ENCODE data around the gene OTOS.

The OTOS gene

DNA sequence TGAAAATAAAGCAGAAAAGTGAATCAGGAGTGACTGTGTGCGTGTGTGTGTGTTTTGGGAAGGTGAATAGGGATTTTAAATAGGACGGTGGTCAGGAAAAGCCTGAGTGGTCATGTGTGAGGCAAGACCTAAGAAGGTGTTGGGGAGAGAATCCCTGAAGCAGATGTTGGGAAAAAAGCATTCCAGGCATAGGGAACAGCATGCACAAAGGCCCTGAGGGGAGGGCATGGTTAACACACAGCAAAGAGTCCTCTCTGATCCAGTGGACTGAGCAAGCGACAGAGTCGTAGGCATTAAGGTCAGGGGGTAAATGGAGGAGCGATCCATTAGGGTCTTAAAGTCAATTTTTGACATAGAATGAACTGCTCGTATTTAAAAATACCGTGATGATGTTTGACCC is 34.0 kb upstream of the OTOS start:
- DNase-seq (ENCODE audit: low spot score), result no peak
- in situ Hi-C loops (cut with MboI; ENCODE audit: low sequenced_read_pairs, unreplicated experiment), result loop anchor here (25.0 kb wide), 1 partner anchor 263 kb away; the partner anchor contains the start of gene GPC1
- TF ChIP-seq, protein P1, sequence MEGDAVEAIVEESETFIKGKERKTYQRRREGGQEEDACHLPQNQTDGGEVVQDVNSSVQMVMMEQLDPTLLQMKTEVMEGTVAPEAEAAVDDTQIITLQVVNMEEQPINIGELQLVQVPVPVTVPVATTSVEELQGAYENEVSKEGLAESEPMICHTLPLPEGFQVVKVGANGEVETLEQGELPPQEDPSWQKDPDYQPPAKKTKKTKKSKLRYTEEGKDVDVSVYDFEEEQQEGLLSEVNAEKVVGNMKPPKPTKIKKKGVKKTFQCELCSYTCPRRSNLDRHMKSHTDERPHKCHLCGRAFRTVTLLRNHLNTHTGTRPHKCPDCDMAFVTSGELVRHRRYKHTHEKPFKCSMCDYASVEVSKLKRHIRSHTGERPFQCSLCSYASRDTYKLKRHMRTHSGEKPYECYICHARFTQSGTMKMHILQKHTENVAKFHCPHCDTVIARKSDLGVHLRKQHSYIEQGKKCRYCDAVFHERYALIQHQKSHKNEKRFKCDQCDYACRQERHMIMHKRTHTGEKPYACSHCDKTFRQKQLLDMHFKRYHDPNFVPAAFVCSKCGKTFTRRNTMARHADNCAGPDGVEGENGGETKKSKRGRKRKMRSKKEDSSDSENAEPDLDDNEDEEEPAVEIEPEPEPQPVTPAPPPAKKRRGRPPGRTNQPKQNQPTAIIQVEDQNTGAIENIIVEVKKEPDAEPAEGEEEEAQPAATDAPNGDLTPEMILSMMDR (IDR thresholded peaks at IDR 0.05; ENCODE audit: borderline replicate concordance, control extremely low read depth, extremely low read depth, insufficient read depth, missing control alignments), result no peak

DNA sequence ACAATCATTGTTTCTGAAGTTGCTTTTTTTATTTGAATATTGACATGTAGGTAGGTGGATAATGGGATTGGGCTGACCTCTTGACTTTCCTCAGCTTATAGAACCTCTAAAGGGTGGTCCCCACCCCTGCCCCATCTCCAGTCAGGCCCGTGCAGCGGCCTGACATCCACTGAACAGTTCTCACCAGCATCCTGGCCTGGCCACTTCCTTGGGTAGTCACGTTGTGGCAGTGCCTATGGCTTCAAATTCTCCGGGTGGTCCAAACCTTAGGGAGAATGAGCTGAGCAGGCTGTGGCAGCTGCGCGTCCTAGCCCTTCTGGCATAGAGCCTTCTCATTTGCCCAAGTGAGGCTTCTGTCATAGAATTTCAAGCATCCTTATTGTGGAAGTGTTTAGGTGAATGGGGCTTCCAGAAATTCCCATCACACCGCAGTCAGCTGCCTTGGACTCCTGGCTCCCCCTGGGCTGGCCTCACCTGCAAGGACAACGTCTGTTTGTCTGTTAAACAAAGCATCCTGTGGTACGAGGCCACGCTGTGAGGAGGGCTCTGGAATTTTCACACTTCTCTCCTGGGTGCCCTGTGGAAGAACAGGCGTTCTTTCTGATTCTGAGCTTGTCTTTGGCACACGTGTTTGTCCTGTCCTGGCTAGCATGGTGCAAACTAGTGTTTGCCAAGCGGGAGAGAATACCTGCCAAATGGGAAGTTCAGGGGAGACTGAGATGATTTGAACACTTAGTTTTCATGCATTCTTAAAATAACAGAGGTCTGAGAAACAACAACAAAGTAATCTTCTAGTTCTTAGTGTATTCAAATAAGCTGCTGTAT is 31.8 kb upstream of the OTOS start:
- no peak for DNase-seq (ENCODE audit: low spot score)
- in situ Hi-C loops (cut with MboI; ENCODE audit: low sequenced_read_pairs, unreplicated experiment), result loop anchor here (25.0 kb wide), 1 partner anchor 265 kb away; the partner anchor contains the start of gene GPC1
- TF ChIP-seq, protein P1 (IDR thresholded peaks at IDR 0.05; ENCODE audit: borderline replicate concordance, control extremely low read depth, extremely low read depth, insufficient read depth, missing control alignments), result no peak

DNA sequence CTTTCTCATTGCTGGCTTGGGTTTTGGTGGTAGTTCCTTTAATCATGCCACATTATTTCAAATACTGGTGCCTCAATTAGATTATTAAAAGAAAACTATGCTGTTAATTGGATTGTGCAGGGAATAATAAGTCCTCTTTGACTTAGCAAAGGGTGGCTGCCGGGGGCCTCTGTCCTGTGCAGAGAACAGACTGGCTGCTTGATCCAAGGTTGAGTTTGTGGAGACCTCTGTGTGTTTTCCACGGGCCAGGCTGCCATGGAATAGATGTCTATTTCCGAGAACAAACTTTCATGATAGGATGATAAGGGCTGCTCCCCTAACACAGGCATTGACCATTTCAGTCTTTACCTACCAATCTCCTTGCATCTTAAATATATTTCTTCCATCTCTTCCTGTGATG is 30.4 kb upstream of the OTOS start:
- DNase-seq (ENCODE audit: low spot score), result no peak
- TF ChIP-seq, protein P1 (IDR thresholded peaks at IDR 0.05; ENCODE audit: borderline replicate concordance, control extremely low read depth, extremely low read depth, insufficient read depth, missing control alignments), result no peak
- in situ Hi-C loops (cut with MboI; ENCODE audit: low sequenced_read_pairs, unreplicated experiment), result loop anchor here (25.0 kb wide), 1 partner anchor 266 kb away; the partner anchor contains the start of gene GPC1

GRCh38 chr2:240170354-240170735 is 29.9 kb upstream of the OTOS start:
- in situ Hi-C loops (cut with MboI; ENCODE audit: low sequenced_read_pairs, unreplicated experiment), result loop anchor here (25.0 kb wide), 1 partner anchor 267 kb away; the partner anchor contains the start of gene GPC1
- TF ChIP-seq, protein P1 (IDR thresholded peaks at IDR 0.05; ENCODE audit: borderline replicate concordance, control extremely low read depth, extremely low read depth, insufficient read depth, missing control alignments), result no peak
- no peak for DNase-seq (ENCODE audit: low spot score)

DNA sequence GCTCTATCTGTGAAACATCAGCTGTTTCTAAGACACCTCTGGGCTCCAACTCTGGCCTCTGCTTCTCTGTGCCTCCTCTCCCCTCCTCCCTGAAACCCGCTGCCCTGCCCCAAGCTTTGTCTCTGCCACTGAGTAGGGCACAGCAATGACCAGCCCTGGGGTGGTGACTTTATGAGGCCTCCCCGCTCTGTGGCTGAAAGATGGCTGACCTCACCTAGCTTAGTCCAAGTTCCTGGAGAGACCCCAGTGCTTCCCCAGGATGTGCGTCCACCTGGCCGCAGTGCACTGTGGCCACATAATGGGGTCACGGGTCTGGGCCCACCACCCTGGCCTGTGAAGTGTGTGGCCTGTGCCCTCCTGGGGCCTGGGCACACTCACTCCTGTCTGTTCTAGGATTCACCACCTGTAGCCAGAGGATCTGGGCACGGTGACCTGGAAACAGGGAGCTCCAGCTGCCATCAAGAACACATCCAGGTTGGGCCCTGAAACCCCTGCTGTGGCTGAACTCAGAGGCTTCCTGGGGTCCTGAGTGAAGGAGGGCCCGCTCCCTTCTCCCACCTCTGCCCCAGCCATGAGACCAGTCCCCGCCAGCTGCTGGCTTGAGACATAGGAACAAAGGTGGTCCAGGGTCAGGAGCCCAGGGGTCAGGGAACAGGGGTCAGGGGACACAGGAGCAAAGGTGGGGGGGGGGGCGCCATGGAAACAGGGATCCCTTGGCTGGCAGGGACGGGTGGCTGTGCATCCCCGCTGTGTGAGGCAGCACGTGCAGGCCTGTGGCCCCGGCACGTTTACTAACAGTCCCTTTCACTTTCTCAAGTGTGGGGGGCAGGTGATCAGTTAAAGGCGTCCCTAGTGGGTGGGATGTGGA is 29.3 kb upstream of the OTOS start:
- in situ Hi-C loops (cut with MboI; ENCODE audit: low sequenced_read_pairs, unreplicated experiment), result loop anchor here (25.0 kb wide), 1 partner anchor 268 kb away; the partner anchor contains the start of gene GPC1
- TF ChIP-seq, protein P1 (IDR thresholded peaks at IDR 0.05; ENCODE audit: borderline replicate concordance, control extremely low read depth, extremely low read depth, insufficient read depth, missing control alignments), result no peak
- DNase-seq (ENCODE audit: low spot score), result no peak
